Measurements from ENCODE around the gene ZNF786.

GRCh38 chr7:149077594-149077993, 12.9 kb downstream of the ZNF786 start:
- no peak for TF ChIP-seq POLR2A (IDR thresholded peaks at IDR 0.05; ENCODE audit: low read depth, low read length)
- no peak for TF ChIP-seq ASH2L (IDR thresholded peaks at IDR 0.05; ENCODE audit: borderline replicate concordance, low read depth)
